CD4-positive, alpha-beta memory T cell (primary cell): ENCODE data around the gene NSD1. TPM values are rescaled to one million over a fixed set of nuclear protein-coding genes. Genes with fewer than 3 reads are reported as not detected.

ENCODE experiments used
- CTCF ChIA-PET: fragments of 350-600 bp; sonication (Branson Sonifier 250); formaldehyde crosslinking; loops from one replicate; lab custom pipeline; 2021; ENCODE audit warnings: inconsistent platforms; ENCODE audit not compliant: partially characterized antibody; lab: Charles Lee
- POLR2A ChIA-PET: fragments of 350-600 bp; sonication (Branson Sonifier 250); formaldehyde crosslinking; loops from one replicate; lab custom pipeline; 2021; ENCODE audit not compliant: partially characterized antibody; lab: Charles Lee
- DNase-seq, 5 donors: peaks; one replicate each; pipeline versions ENCODE4 v3.0.0 to v3.0.0-alpha.2; 2020 to 2022; ENCODE audit warnings: mixed read lengths in 1 of 5
- H3K27ac ChIP-seq: one replicate; pipeline ENCODE4 v1.7.0; 2013; ENCODE audit warnings: low read depth, low read length
- H3K27me3 ChIP-seq: 2 replicates; pipeline ENCODE4 v1.7.0; 2013; ENCODE audit warnings: mild to moderate bottlenecking, low read length, moderate library complexity; ENCODE audit not compliant: insufficient read depth
- H3K36me3 ChIP-seq: 2 replicates; pipeline ENCODE4 v1.7.0; 2013; ENCODE audit warnings: mild to moderate bottlenecking, low read length, moderate library complexity; ENCODE audit not compliant: insufficient read depth
- H3K4me1 ChIP-seq: 2 replicates; pipeline ENCODE4 v1.7.0; 2013; ENCODE audit warnings: mild to moderate bottlenecking, low read length, moderate library complexity; ENCODE audit not compliant: insufficient read depth
- H3K4me3 ChIP-seq, 2 donors: one replicate each; pipeline ENCODE4 v1.7.0; 2013; ENCODE audit warnings: low read length in 2 of 2, mild to moderate bottlenecking in 1 of 2
- H3K9me3 ChIP-seq, 2 donors: one replicate each; pipeline ENCODE4 v1.7.0; 2013; ENCODE audit warnings: low read length in 2 of 2, control low read depth in 1 of 2; ENCODE audit not compliant: control insufficient read depth in 1 of 2
- H3K27ac Mint-ChIP-seq, 7 donors: one replicate each; pipeline ENCODE4 v1.8.0; 2020 to 2021; ENCODE audit warnings: mixed read lengths in 7 of 7, mild to moderate bottlenecking in 6 of 7, inconsistent platforms in 3 of 7, moderate library complexity in 3 of 7
- H3K27me3 Mint-ChIP-seq, 2 donors: one replicate each; pipeline ENCODE4 v1.8.0; 2020 to 2021; ENCODE audit warnings: mixed read lengths in 2 of 2
- H3K36me3 Mint-ChIP-seq, 2 donors: one replicate each; pipeline ENCODE4 v1.8.0; 2020 to 2021; ENCODE audit warnings: mixed read lengths in 2 of 2, inconsistent platforms in 1 of 2, mild to moderate bottlenecking in 1 of 2
- H3K4me1 Mint-ChIP-seq, 4 donors: one replicate each; pipeline ENCODE4 v1.8.0; 2020 to 2021; ENCODE audit warnings: mixed read lengths in 4 of 4, mild to moderate bottlenecking in 1 of 4
- H3K4me3 Mint-ChIP-seq, 8 donors: one replicate each; pipeline ENCODE4 v1.8.0; 2020 to 2021; ENCODE audit warnings: mixed read lengths in 8 of 8, mild to moderate bottlenecking in 7 of 8, moderate library complexity in 6 of 8, inconsistent platforms in 3 of 8
- H3K9me3 Mint-ChIP-seq, 8 donors: one replicate each; pipeline ENCODE4 v1.8.0; 2020 to 2021; ENCODE audit warnings: mixed read lengths in 8 of 8, mild to moderate bottlenecking in 5 of 8, inconsistent platforms in 3 of 8, moderate library complexity in 1 of 8
- intact Hi-C: fragments of 100-400 bp; cut with micrococcal nuclease; formaldehyde crosslinking; loops from one replicate; pipeline ENCODE4 v1.15.1; 2023
- polyA plus RNA-seq, 2 donors: library from polyadenylated mRNA; unstranded; fragments of 300-500 nt; fragmentation: Illumina TruSeq; gene quantifications; one replicate each; pipeline ENCODE4 v1.2.3, GENCODE V29; 2021
- total RNA-seq, 2 experiments: library from RNA; stranded (reverse); gene quantifications; one replicate each; pipeline ENCODE4 v1.2.3, GENCODE V29; 2021

Gene NSD1
- total RNA-seq (100 to 1,000 TPM; 116 to 122 TPM), polyA plus RNA-seq (10 to 100 TPM; 14.3 to 64.2 TPM)

- Mint-ChIP-seq H3K27me3 (no peaks in the 10 kb centered on the region), H3K36me3 (peaks cover 11 to 32% of the 10 kb centered on the region in 2 donors), H3K4me3 (peak within 1 kb of the TSS; percentile 85 to 90 (median 87)), H3K4me1 (peaks cover 36 to 73% (median 52%) of the 10 kb centered on the region in 4 donors), H3K9me3 (no peaks in the 10 kb centered on the region), H3K27ac (peak within 1 kb of the TSS; percentile 82 to 94 (median 92))
- peak within 1 kb of the TSS; percentile 66 for H3K27ac ChIP-seq
- POLR2A ChIA-PET, result interaction anchor here (0.6 to 7.0 kb wide), 19 partner anchors 9 to 1020 kb away, joined by 3 to 68 read pairs (median 5); partner anchors contain the start of genes LMAN2, NHP2, PRELID1 and RAB24
- intact Hi-C loops, result loop anchor here (1.0 to 5.0 kb wide), 3 partner anchors 19 to 324 kb away; partner anchors contain the start of genes PRELID1 and RAB24
- H3K4me3 ChIP-seq, result peak within 1 kb of the TSS; percentile 20 to 67
- H3K9me3 ChIP-seq, result no peaks in the 10 kb centered on the region
- H3K36me3 ChIP-seq, result peaks cover 4% of the 10 kb centered on the region
- CTCF ChIA-PET, result interaction anchor here (1.3 to 9.8 kb wide), 2 partner anchors 11 to 21 kb away, joined by 4 to 80 read pairs; no protein-coding TSS in a partner anchor
- peak; percentile 90 to 93 (median 92) for DNase-seq
- no peaks in the 10 kb centered on the region for H3K27me3 ChIP-seq
- peaks cover 63% of the 10 kb centered on the region for H3K4me1 ChIP-seq
Observed at GRCh38 chr5:177133096-177133852, at the start of gene NSD1. TSS of gene NSD1 (plus strand) at chr5:177133773. CDS start at chr5:177135104, 1,331 bp downstream.

- Mint-ChIP-seq H3K4me3 (peak overlapping the region in 1 of 8 donors; percentile 49), H3K36me3 (no peaks in the 10 kb centered on the region), H3K9me3 (no peaks in the 10 kb centered on the region), H3K27ac (no peak overlapping the region), H3K4me1 (peaks cover 5 to 12% (median 6%) of the 10 kb centered on the region in 4 donors), H3K27me3 (peaks cover 3 to 12% of the 10 kb centered on the region in 2 donors)
- Histone ChIP-seq H3K27me3 (no peaks in the 10 kb centered on the region), H3K27ac (no peak overlapping the region), H3K4me3 (no peak overlapping the region), H3K4me1 (peaks cover 8% of the 10 kb centered on the region), H3K36me3 (no peaks in the 10 kb centered on the region), H3K9me3 (no peaks in the 10 kb centered on the region)
- CTCF ChIA-PET, result interaction anchor here (3.7 to 8.3 kb wide), 2 partner anchors 12 to 29 kb away, joined by 21 to 86 read pairs; no protein-coding TSS in a partner anchor
- POLR2A ChIA-PET, result no interaction called here
- intact Hi-C loops, result no loop called here
- no peak for DNase-seq
Observed at GRCh38 chr5:177084175-177084574, 49.4 kb upstream of the NSD1 start.

GRCh38 chr5:177085985-177086653 is 47.5 kb upstream of the NSD1 start:
- POLR2A ChIA-PET, result interaction anchor here (1.0 to 1.1 kb wide), 2 partner anchors 15 to 48 kb away, joined by 5 read pairs; partner anchors contain the start of gene NSD1
- no peaks in the 10 kb centered on the region for H3K36me3 Mint-ChIP-seq
- no peak overlapping the region for H3K4me3 ChIP-seq
- H3K27me3 ChIP-seq, result no peaks in the 10 kb centered on the region
- peak overlapping the region in 4 of 7 donors; percentile 2 to 71 (median 48) for H3K27ac Mint-ChIP-seq
- DNase-seq, result no peak
- H3K36me3 ChIP-seq, result no peaks in the 10 kb centered on the region
- H3K27ac ChIP-seq, result no peak overlapping the region
- peaks cover 5 to 12% (median 6%) of the 10 kb centered on the region in 4 donors for H3K4me1 Mint-ChIP-seq
- peaks cover 8% of the 10 kb centered on the region for H3K4me1 ChIP-seq
- H3K9me3 ChIP-seq, result no peaks in the 10 kb centered on the region
- peak overlapping the region; percentile 22 to 86 (median 72) for H3K4me3 Mint-ChIP-seq
- CTCF ChIA-PET, result interaction anchor here (1.1 to 8.3 kb wide), 7 partner anchors 14 to 144 kb away, joined by 3 to 86 read pairs (median 4); no protein-coding TSS in a partner anchor
- H3K9me3 Mint-ChIP-seq, result no peaks in the 10 kb centered on the region
- H3K27me3 Mint-ChIP-seq, result peaks cover 3 to 12% of the 10 kb centered on the region in 2 donors
- intact Hi-C loops, result no loop called here

GRCh38 chr5:177086654-177087397 is 46.7 kb upstream of the NSD1 start, which contains the start of gene FGFR4:
TSS of gene FGFR4 (plus strand) at chr5:177086915. CDS start at chr5:177089603, 2,688 bp downstream.
- Mint-ChIP-seq H3K4me1 (peaks cover 5 to 12% (median 6%) of the 10 kb centered on the region in 4 donors), H3K9me3 (no peaks in the 10 kb centered on the region), H3K27ac (peak within 1 kb of the TSS in 5 of 7 donors; percentile 2 to 71 (median 47)), H3K36me3 (no peaks in the 10 kb centered on the region), H3K4me3 (peak within 1 kb of the TSS; percentile 27 to 86 (median 72)), H3K27me3 (peaks cover 3 to 12% of the 10 kb centered on the region in 2 donors)
- Histone ChIP-seq H3K4me3 (peak within 1 kb of the TSS in 1 of 2 donors; percentile 50), H3K36me3 (no peaks in the 10 kb centered on the region), H3K27ac (no peak within 1 kb of the TSS), H3K9me3 (no peaks in the 10 kb centered on the region), H3K27me3 (no peaks in the 10 kb centered on the region), H3K4me1 (peaks cover 8% of the 10 kb centered on the region)
- CTCF ChIA-PET, result interaction anchor here (0.7 to 8.3 kb wide), 8 partner anchors 13 to 426 kb away, joined by 3 to 86 read pairs (median 4); no protein-coding TSS in a partner anchor
- DNase-seq, result peak; percentile 67 to 77 (median 75)
- POLR2A ChIA-PET, result interaction anchor here (1.0 to 1.1 kb wide), 2 partner anchors 15 to 47 kb away, joined by 5 read pairs; partner anchors contain the start of gene NSD1
- intact Hi-C loops, result no loop called here

GRCh38 chr5:177087398-177088005 is 46.1 kb upstream of the NSD1 start:
- Histone ChIP-seq H3K9me3 (no peaks in the 10 kb centered on the region), H3K36me3 (no peaks in the 10 kb centered on the region), H3K4me3 (peak overlapping the region in 1 of 2 donors; percentile 50), H3K27ac (no peak overlapping the region), H3K4me1 (peaks cover 8% of the 10 kb centered on the region), H3K27me3 (no peaks in the 10 kb centered on the region)
- no peak for DNase-seq
- H3K27ac Mint-ChIP-seq, result peak overlapping the region in 1 of 7 donors; percentile 47
- POLR2A ChIA-PET, result interaction anchor here (1.0 kb wide), 1 partner anchor 16 kb away, joined by 5 read pairs; no protein-coding TSS in a partner anchor
- CTCF ChIA-PET, result interaction anchor here (0.7 to 8.3 kb wide), 7 partner anchors 16 to 427 kb away, joined by 3 to 86 read pairs (median 4); no protein-coding TSS in a partner anchor
- no peaks in the 10 kb centered on the region for H3K9me3 Mint-ChIP-seq
- H3K4me1 Mint-ChIP-seq, result peaks cover 5 to 12% (median 6%) of the 10 kb centered on the region in 4 donors
- H3K4me3 Mint-ChIP-seq, result peak overlapping the region in 5 of 8 donors; percentile 8 to 62 (median 27)
- H3K36me3 Mint-ChIP-seq, result no peaks in the 10 kb centered on the region
- peaks cover 3 to 13% of the 10 kb centered on the region in 2 donors for H3K27me3 Mint-ChIP-seq
- intact Hi-C loops, result no loop called here

- Mint-ChIP-seq H3K4me3 (peak overlapping the region in 2 of 8 donors; percentile 36 to 43), H3K27me3 (peaks cover 0 to 13% of the 10 kb centered on the region in 2 donors), H3K4me1 (peaks cover 5 to 12% (median 6%) of the 10 kb centered on the region in 4 donors), H3K27ac (peak overlapping the region in 1 of 7 donors; percentile 42), H3K9me3 (no peaks in the 10 kb centered on the region), H3K36me3 (no peaks in the 10 kb centered on the region)
- H3K27me3 ChIP-seq, result no peaks in the 10 kb centered on the region
- H3K4me3 ChIP-seq, result no peak overlapping the region
- ChIA-PET CTCF (interaction anchor here (1.4 to 1.5 kb wide), 2 partner anchors 17 to 22 kb away, joined by 3 to 6 read pairs; no protein-coding TSS in a partner anchor), POLR2A (no interaction called here)
- no peak overlapping the region for H3K27ac ChIP-seq
- intact Hi-C loops, result no loop called here
- peaks cover 8% of the 10 kb centered on the region for H3K4me1 ChIP-seq
- H3K36me3 ChIP-seq, result no peaks in the 10 kb centered on the region
- no peak for DNase-seq
- no peaks in the 10 kb centered on the region for H3K9me3 ChIP-seq
Observed at GRCh38 chr5:177089127-177089526, 44.4 kb upstream of the NSD1 start.
